Left lung (tissue), 10 donors: ENCODE data around the gene DDX46. TPM values are rescaled to one million over a fixed set of nuclear protein-coding genes. Genes with fewer than 3 reads are reported as not detected.
A peak's percentile ranks its signal among the peaks of the same experiment; 100 is the strongest.

Experiments used
- ATAC-seq: fragments of 200-7000 bp; cut with Tn5 transposase; one replicate; pipeline ENCODE4 v1.9.1; 2020; ENCODE audit warnings: moderate library complexity
- DNase-seq, 4 donors: peaks; one replicate each; pipeline ENCODE4 v3.0.0-alpha.2; 2013 to 2020
- H3K27ac ChIP-seq, 2 donors: fragments of 200-600 bp; sonication (generic) in 1 of 2; one replicate each; pipeline versions ENCODE4 v1.5.0 to v1.8.0; 2020 to 2021
- H3K27me3 ChIP-seq, 2 donors: fragments of 200-600 bp; sonication (generic) in 1 of 2; one replicate each; pipeline versions ENCODE4 v1.5.0 to v1.8.0; 2020 to 2021
- H3K36me3 ChIP-seq, 2 donors: fragments of 200-600 bp; sonication (generic) in 1 of 2; one replicate each; pipeline versions ENCODE4 v1.5.0 to v1.8.0; 2020 to 2021
- H3K4me1 ChIP-seq, 2 donors: fragments of 200-600 bp; one replicate each; pipeline ENCODE4 v1.8.0; 2021
- H3K4me3 ChIP-seq, 2 donors: fragments of 200-600 bp; sonication (generic) in 1 of 2; one replicate each; pipeline versions ENCODE4 v1.5.0 to v1.8.0; 2020 to 2021; ENCODE audit warnings: mild to moderate bottlenecking in 1 of 2
- H3K9me3 ChIP-seq, 2 donors: fragments of 200-600 bp; sonication (generic) in 1 of 2; one replicate each; pipeline versions ENCODE4 v1.5.0 to v1.8.0; 2020 to 2021
- intact Hi-C, 2 donors: fragments of 100-400 bp; cut with DNase I; formaldehyde crosslinking; loops; one replicate each; pipeline versions ENCODE4 v1.11.2 to v1.14.2; 2022
- polyA plus RNA-seq, 6 donors: library from polyadenylated mRNA; unstranded; fragments of 120-200 nt; gene quantifications; one replicate each; pipeline ENCODE4 v1.2.1, GENCODE V29; 2013; ENCODE audit not compliant: insufficient read length in 6 of 6
- total RNA-seq, 2 donors: library from RNA; stranded (reverse); fragmentation: NEBNext Ultra II Directional; extraction: Animal tissue kit (Norgen Biotek cat#: 25700); gene quantifications; one replicate each; pipeline ENCODE4 v1.2.1, GENCODE V29; 2021
- TF ChIP-seq, protein P1 (sequence below), 2 donors: fragments of 200-600 bp; sonication (generic) in 1 of 2; IDR thresholded peaks; one replicate each; pipeline versions ENCODE4 v1.5.0 to v1.8.0; 2021; ENCODE audit warnings: antibody characterized with exemption in 2 of 2
- donor health status: DM: no; HTN: yes; CAD: no.
- donor health status: DM: no; HTN: no; CAD: no.

Gene DDX46
- total and polyA plus RNA-seq, 8 donors = 35.4 to 105 (median 85.1) TPM

DNA sequence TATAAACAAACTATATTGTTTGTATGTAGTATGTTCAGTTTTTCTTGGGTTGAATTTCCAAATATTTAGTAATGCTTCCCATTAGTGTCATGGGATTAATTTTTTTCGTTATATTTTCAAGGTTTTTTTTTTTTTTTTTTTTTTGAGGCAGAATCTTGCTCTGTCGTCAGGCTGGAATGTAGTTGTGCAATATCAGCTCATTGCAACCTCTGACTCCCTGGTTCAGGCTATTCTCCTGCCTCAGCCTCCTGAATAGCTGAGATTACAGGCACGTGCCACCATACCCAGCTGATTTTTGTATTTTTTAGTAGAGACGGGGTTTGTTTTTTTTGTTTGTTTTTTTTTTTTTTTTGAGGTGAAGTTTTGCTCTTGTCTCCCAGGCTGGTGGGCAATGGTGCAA lies 10.6 kb downstream of the DDX46 start:
- DNase-seq (no peak), ATAC-seq (no peak)
- TF ChIP-seq, protein P1, sequence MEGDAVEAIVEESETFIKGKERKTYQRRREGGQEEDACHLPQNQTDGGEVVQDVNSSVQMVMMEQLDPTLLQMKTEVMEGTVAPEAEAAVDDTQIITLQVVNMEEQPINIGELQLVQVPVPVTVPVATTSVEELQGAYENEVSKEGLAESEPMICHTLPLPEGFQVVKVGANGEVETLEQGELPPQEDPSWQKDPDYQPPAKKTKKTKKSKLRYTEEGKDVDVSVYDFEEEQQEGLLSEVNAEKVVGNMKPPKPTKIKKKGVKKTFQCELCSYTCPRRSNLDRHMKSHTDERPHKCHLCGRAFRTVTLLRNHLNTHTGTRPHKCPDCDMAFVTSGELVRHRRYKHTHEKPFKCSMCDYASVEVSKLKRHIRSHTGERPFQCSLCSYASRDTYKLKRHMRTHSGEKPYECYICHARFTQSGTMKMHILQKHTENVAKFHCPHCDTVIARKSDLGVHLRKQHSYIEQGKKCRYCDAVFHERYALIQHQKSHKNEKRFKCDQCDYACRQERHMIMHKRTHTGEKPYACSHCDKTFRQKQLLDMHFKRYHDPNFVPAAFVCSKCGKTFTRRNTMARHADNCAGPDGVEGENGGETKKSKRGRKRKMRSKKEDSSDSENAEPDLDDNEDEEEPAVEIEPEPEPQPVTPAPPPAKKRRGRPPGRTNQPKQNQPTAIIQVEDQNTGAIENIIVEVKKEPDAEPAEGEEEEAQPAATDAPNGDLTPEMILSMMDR (IDR thresholded peaks at IDR 0.05) = no peak
- Histone ChIP-seq H3K27ac (no peak overlapping the region), H3K9me3 (no peaks in the 10 kb centered on the region), H3K36me3 (peaks cover 0 to 100% of the 10 kb centered on the region in 2 donors), H3K4me1 (no peaks in the 10 kb centered on the region), H3K4me3 (no peak overlapping the region), H3K27me3 (no peaks in the 10 kb centered on the region)
- intact Hi-C loops = no loop called here

DNA sequence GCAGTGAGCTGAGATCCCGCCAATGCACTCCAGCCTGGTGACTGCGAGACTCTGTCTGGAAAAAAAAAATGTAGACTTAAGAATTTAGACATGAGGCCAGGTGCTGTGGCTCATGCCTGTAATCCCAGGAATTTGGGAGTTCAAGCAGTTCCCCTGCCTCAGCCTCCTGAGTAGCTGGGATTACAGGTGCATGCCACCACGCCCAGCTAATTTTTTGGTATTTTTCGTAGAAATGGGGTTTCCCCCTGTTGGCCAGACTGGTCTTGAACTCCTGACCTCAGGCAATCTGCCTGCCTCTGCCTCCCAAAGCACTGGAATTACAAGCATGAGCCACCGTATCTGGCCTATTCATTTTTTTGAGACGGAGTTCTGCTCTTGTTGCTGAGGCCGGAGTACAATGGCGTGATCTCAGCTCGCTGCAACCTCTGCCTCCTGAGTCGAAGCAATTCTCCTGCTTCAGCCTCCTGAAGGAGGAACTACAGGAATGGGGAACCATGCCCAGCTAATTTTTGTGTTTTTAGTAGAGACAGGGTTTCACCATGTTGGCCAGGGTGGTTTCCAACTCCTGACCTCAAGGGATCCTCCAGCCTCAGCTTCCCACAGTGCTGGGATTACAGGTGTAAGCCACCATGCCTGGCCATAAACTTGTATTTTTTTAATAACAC lies 14.0 kb downstream of the DDX46 start:
- DNase-seq = no peak
- intact Hi-C loops = no loop called here
- Histone ChIP-seq H3K36me3 (peaks cover 0 to 100% of the 10 kb centered on the region in 2 donors), H3K4me3 (no peak overlapping the region), H3K4me1 (no peaks in the 10 kb centered on the region), H3K9me3 (no peaks in the 10 kb centered on the region), H3K27ac (peak overlapping the region in 1 of 2 donors; percentile 13), H3K27me3 (no peaks in the 10 kb centered on the region)
- no peak for ATAC-seq
- TF ChIP-seq, protein P1 (IDR thresholded peaks at IDR 0.05) = no peak

DNA sequence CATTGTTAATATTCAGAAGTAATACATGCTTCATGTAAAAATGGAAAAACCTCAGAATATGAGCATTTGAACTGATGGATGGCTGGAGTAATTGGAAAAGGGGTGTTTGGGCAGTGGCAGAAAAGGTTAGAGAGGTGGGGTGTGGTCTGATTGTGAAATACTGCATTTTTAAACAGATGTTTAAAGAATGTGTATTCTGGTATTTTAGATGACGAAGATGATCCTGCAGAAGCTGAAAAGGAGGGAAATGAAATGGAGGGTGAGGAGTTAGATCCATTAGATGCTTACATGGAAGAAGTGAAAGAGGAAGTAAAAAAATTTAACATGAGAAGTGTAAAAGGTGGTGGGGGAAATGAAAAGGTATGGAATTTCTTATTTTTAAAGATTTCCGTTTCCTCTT lies 18.8 kb downstream of the DDX46 start:
- Histone ChIP-seq H3K9me3 (no peaks in the 10 kb centered on the region), H3K27ac (no peak overlapping the region), H3K27me3 (no peaks in the 10 kb centered on the region), H3K4me3 (no peak overlapping the region), H3K4me1 (no peaks in the 10 kb centered on the region), H3K36me3 (peaks cover 0 to 99% of the 10 kb centered on the region in 2 donors)
- DNase-seq (no peak), ATAC-seq (no peak)
- TF ChIP-seq, protein P1 (IDR thresholded peaks at IDR 0.05) = no peak
- intact Hi-C loops = no loop called here

DNA sequence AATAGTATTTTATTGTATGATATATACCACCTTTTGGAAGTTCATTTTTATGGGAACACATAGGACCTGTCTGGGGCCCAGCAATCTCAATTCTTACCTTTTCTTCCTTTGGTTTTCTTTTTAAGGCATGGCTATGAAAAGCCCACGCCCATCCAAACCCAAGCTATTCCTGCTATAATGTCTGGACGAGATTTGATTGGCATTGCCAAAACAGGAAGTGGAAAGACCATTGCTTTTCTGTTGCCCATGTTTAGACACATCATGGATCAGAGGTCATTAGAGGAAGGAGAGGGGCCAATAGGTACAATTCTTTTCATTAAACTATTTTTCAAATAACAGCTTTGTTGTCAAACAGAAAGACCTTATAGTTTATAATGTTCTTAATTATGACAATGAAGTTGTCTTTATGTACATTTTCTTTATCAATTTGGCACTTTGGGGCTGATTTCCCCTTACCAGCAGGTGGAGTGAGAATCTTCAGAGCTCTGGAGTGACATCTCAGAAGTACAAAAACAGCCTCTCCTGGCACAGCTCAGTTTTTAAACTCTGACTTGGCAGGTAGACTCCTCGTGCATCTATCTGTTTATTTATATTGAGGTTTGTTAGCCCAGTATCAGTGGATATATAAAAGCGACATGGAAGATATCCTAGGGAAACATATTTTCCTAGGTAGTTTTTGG lies 25.8 kb downstream of the DDX46 start:
- Histone ChIP-seq H3K27ac (no peak overlapping the region), H3K4me3 (no peak overlapping the region), H3K36me3 (peaks cover 0 to 96% of the 10 kb centered on the region in 2 donors), H3K27me3 (no peaks in the 10 kb centered on the region), H3K9me3 (no peaks in the 10 kb centered on the region), H3K4me1 (no peaks in the 10 kb centered on the region)
- intact Hi-C loops = no loop called here
- ATAC-seq (no peak), DNase-seq (no peak)
- TF ChIP-seq, protein P1 (IDR thresholded peaks at IDR 0.05) = no peak

DNA sequence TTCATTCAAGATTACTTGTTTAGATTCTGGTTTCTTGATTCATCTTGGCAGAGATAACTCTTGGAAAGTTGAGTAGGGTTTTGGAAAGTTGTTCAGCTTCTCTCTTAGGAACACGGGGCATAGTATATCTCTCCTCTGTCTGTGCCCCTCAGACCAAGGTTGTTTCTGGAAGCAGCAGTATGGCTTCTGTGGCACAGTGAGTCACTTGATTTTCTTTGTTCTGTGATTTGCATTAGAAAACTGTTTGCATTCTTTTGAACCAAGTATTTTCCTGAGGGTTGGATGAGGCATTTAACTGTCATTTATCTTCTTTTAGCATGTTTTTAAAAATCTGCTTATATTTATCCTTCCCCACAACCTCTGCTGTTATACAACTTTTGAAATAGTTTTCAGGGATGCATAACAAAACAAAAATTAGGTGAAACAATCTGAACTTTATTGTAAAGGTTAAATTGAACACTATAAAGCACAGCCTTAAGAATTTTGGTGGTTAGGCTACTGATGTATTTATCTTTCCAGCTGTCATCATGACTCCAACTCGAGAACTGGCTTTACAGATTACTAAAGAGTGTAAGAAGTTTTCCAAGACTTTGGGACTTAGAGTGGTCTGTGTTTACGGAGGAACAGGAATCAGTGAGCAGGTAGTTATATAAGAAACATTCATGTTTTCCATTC lies 26.5 kb downstream of the DDX46 start:
- peaks cover 0 to 97% of the 10 kb centered on the region in 2 donors for H3K36me3 ChIP-seq
- intact Hi-C loops = no loop called here
- no peak overlapping the region for H3K4me3 ChIP-seq
- no peak overlapping the region for H3K27ac ChIP-seq
- TF ChIP-seq, protein P1 (IDR thresholded peaks at IDR 0.05) = no peak
- H3K9me3 ChIP-seq = no peaks in the 10 kb centered on the region
- H3K4me1 ChIP-seq = no peaks in the 10 kb centered on the region
- ATAC-seq = no peak
- DNase-seq = no peak
- no peaks in the 10 kb centered on the region for H3K27me3 ChIP-seq
